Astrocyte of the cerebellum (primary cell): ENCODE data around the gene RNF213.
A peak's percentile ranks its signal among the peaks of the same experiment; 100 is the strongest.
"Not testable (repeated sequence)": the region's sequence is repeated elsewhere in the genome, so short reads cannot be mapped to it uniquely, and the experiment has no call there.

Source experiments
- DNase-seq: peaks from one replicate; pipeline ENCODE4 v3.0.0-alpha.2; 2011; ENCODE audit warnings: low read depth
- H3K4me3 ChIP-seq: 2 replicates; pipeline ENCODE4 v1.5.1; 2011; ENCODE audit warnings: mild to moderate bottlenecking, low read depth, low read length, moderate library complexity
- CTCF ChIP-seq: IDR thresholded peaks from 2 replicates; pipeline ENCODE4 v1.5.1; 2012; ENCODE audit warnings: low read length, low read depth, moderate library complexity, mild to moderate bottlenecking; ENCODE audit errors: missing control alignments
- in situ Hi-C: cut with HindIII; loops from 2 replicates; pipeline ENCODE4 v1.10.0; 2017; ENCODE audit warnings: low sequenced_read_pairs

RNF213 gene

GRCh38 chr17:80274871-80275449 is 14.3 kb downstream of the RNF213 start:
- TF ChIP-seq CTCF, result no peak
- DNase-seq, result no peak
- no peak overlapping the region for H3K4me3 ChIP-seq
- in situ Hi-C loops, result no loop called here

GRCh38 chr17:80275857-80276256 is 15.2 kb downstream of the RNF213 start:
- in situ Hi-C loops, DNase-seq, H3K4me3 ChIP-seq: not testable (repeated sequence)

GRCh38 chr17:80277751-80278671 is 17.4 kb downstream of the RNF213 start:
- no peak for TF ChIP-seq CTCF
- in situ Hi-C loops, result no loop called here
- no peak for DNase-seq
- H3K4me3 ChIP-seq, result no peak overlapping the region

- in situ Hi-C loops, result no loop called here
- H3K4me3 ChIP-seq, result no peak overlapping the region
- peak; percentile 92 for DNase-seq
- TF ChIP-seq CTCF, result peak; percentile 41
These were observed 19.2 kb downstream of the RNF213 start for GRCh38 chr17:80279895-80280294.

- in situ Hi-C loops, result no loop called here
- TF ChIP-seq CTCF, result no peak
- DNase-seq, result no peak
- H3K4me3 ChIP-seq, result no peak overlapping the region
These were observed 20.9 kb downstream of the RNF213 start for GRCh38 chr17:80281516-80281915.

- no peak overlapping the region for H3K4me3 ChIP-seq
- TF ChIP-seq CTCF, result no peak
- no peak for DNase-seq
- in situ Hi-C loops, result no loop called here
These were observed 22.6 kb downstream of the RNF213 start for GRCh38 chr17:80283116-80283852.
